Adrenal gland (tissue), 12 donors: ENCODE measurements around the gene ADGRF1. TPM values are rescaled to one million over a fixed set of nuclear protein-coding genes. Genes with fewer than 3 reads are reported as not detected.

Experiments used
- DNase-seq, 7 donors: peaks; one replicate each; pipeline ENCODE4 v3.0.0-alpha.2; 2019 to 2020
- H3K27ac ChIP-seq, 5 donors: fragments of 200-600 bp; sonication (generic) in 4 of 5; 1 replicate in 3 of 5; 2 replicates in 2 of 5; pipeline versions ENCODE4 v1.5.1 to v1.8.0; 2016 to 2020; ENCODE audit warnings: mild to moderate bottlenecking in 1 of 5
- H3K27me3 ChIP-seq: fragments of 200-600 bp; 2 replicates; pipeline ENCODE4 v1.8.0; 2021
- H3K36me3 ChIP-seq, 2 donors: fragments of 200-600 bp; replicated peaks in 1 of 2; 1 replicate in 1 of 2; 2 replicates in 1 of 2; pipeline versions ENCODE4 v1.5.1 to v1.8.0; 2018 to 2022
- H3K4me1 ChIP-seq, 2 donors: fragments of 200-600 bp; replicated peaks in 1 of 2; 1 replicate in 1 of 2; 2 replicates in 1 of 2; pipeline versions ENCODE4 v1.5.1 to v1.8.0; 2018 to 2021
- H3K4me3 ChIP-seq, 4 donors: fragments of 200-600 bp; sonication (generic) in 3 of 4; one replicate each; pipeline ENCODE4 v1.5.1; 2016 to 2018
- H3K9me3 ChIP-seq, 3 donors: fragments of 200-600 bp; sonication (generic) in 1 of 3; replicated peaks in 1 of 3; 1 replicate in 2 of 3; 2 replicates in 1 of 3; pipeline versions ENCODE4 v1.5.1 to v1.8.0; 2016 to 2021
- POLR2A ChIP-seq, 2 donors: fragments of 450-650 bp; IDR thresholded peaks; one replicate each; pipeline ENCODE4 v1.6.1; 2017; ENCODE audit warnings: antibody characterized with exemption in 2 of 2, mild to moderate bottlenecking in 2 of 2, moderate library complexity in 1 of 2
- WGBS, 4 donors: extraction: QIAGEN DNeasy Blood & Tissue Kit in 2 of 4; methylation state at CpG; one replicate each; pipeline versions ENCODE4 v1.1.5 to v1.1.7; 2013 to 2017; 5-methylcytosine and 5-hydroxymethylcytosine counted together
- intact Hi-C, 2 donors: fragments of 100-400 bp; cut with DNase I; formaldehyde crosslinking; loops; one replicate each; pipeline versions ENCODE4 v1.14.1 to v1.15.0; 2022 to 2023
- polyA plus RNA-seq, 3 donors: library from polyadenylated mRNA; stranded (reverse); fragments of 200-250 nt in 2 of 3; fragments of 350-450 nt in 1 of 3; fragmentation: Illumina TruSeq in 1 of 3; extraction: RNeasy Lipid Tissue Mini Kit (QIAGEN cat#74804) in 1 of 3; gene quantifications; one replicate each; pipeline ENCODE4 v1.2.3, GENCODE V29; 2013 to 2014
- total RNA-seq, 9 donors: library from RNA; depleted of rRNA in 4 of 9; stranded (reverse); fragments of >200 nt in 4 of 9; fragments of 120-200 nt in 1 of 9; fragmentation: NEBNext Ultra II Directional in 1 of 9; extraction: Animal tissue kit (Norgen Biotek cat#: 25700) in 1 of 9; gene quantifications; one replicate each; pipeline versions ENCODE4 v1.1.0 to v1.2.4, GENCODE V29; 2013 to 2023
- TF ChIP-seq, protein P1 (sequence below), 6 experiments: fragments of 450-650 bp in 4 of 6; fragments of 200-600 bp in 2 of 6; sonication (generic) in 1 of 6; IDR thresholded peaks; 1 replicate in 5 of 6; 2 replicates in 1 of 6; pipeline versions ENCODE4 v1.5.1 to v1.8.0; 2016 to 2021; ENCODE audit warnings: antibody characterized with exemption in 6 of 6, mild to moderate bottlenecking in 2 of 6, moderate library complexity in 1 of 6
- donor health status: healthy with polysubstance abuse.
- donor health status: Bipolar disorder and iron deficiency.
- donor health status: DM: yes; HTN: yes; CAD: no.
- donor health status: DM: no; HTN: no; CAD: no.
- donor health status: DM: no; HTN: no; CAD: no.
- donor health status: DM: yes; HTN: yes; CAD: no.

ADGRF1 gene
- total and polyA plus RNA-seq, 12 donors = under 0.01 to 0.25 (median 0.22) TPM; not detected in 7

DNA sequence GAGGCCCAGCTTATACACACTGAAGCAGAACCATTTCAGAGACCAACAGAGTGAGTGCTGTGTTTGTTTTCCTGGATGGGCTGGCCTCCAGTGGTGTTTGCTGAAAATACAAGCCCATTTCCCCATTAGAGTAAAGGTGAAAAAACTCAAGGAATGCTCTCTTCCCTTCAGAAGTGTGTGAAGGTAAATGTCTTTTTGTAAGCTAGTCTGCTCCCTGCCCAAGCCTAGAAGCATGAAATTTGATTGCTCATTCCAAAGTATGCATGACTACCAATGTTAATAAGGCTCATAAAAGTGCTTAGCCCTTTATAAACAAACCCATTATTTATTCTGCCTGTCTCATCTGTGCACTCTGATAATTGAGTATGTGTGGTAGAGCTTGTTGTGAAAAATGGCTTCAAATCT, 59.1 kb downstream of the ADGRF1 start:
- Histone ChIP-seq H3K27me3 (no peaks in the 10 kb centered on the region), H3K9me3 (no peaks in the 10 kb centered on the region), H3K4me1 (no peaks in the 10 kb centered on the region), H3K36me3 (no peaks in the 10 kb centered on the region), H3K27ac (no peak overlapping the region), H3K4me3 (no peak overlapping the region)
- intact Hi-C loops = no loop called here
- no peak for DNase-seq
- TF ChIP-seq POLR2A (IDR thresholded peaks at IDR 0.05) = no peak
- TF ChIP-seq, protein P1, sequence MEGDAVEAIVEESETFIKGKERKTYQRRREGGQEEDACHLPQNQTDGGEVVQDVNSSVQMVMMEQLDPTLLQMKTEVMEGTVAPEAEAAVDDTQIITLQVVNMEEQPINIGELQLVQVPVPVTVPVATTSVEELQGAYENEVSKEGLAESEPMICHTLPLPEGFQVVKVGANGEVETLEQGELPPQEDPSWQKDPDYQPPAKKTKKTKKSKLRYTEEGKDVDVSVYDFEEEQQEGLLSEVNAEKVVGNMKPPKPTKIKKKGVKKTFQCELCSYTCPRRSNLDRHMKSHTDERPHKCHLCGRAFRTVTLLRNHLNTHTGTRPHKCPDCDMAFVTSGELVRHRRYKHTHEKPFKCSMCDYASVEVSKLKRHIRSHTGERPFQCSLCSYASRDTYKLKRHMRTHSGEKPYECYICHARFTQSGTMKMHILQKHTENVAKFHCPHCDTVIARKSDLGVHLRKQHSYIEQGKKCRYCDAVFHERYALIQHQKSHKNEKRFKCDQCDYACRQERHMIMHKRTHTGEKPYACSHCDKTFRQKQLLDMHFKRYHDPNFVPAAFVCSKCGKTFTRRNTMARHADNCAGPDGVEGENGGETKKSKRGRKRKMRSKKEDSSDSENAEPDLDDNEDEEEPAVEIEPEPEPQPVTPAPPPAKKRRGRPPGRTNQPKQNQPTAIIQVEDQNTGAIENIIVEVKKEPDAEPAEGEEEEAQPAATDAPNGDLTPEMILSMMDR (IDR thresholded peaks at IDR 0.05) = no peak

GRCh38 chr6:46979206-46979605, 62.9 kb downstream of the ADGRF1 start:
- Histone ChIP-seq H3K9me3 (no peaks in the 10 kb centered on the region), H3K27ac (no peak overlapping the region), H3K36me3 (no peaks in the 10 kb centered on the region), H3K4me1 (no peaks in the 10 kb centered on the region), H3K4me3 (no peak overlapping the region), H3K27me3 (no peaks in the 10 kb centered on the region)
- DNase-seq = no peak
- WGBS, 4 donors = 23 to 41% (median 36%) methylated on average over 4 of the region's 4 CpGs
- no peak for TF ChIP-seq POLR2A (IDR thresholded peaks at IDR 0.05)
- TF ChIP-seq, protein P1 (IDR thresholded peaks at IDR 0.05) = no peak
- intact Hi-C loops = no loop called here

DNA sequence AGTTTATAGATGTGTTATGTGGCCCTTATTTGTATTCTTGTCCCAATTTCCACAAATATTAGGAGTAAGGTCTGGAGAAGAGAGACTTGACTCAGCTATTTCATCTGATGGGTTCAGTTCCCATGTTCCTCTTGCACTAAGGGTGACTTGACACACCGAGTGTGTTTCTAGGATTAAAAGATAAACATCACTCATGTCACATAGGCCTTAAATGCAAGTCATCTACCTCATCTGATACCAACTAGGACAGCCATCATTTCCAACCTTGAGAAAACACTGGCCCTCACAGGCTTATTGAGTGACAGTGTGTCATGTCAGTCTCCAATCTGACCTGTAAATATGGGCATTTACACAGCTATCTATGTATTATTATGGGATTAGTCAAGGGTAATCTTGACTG, 67.3 kb downstream of the ADGRF1 start:
- Histone ChIP-seq H3K4me3 (no peak overlapping the region), H3K36me3 (no peaks in the 10 kb centered on the region), H3K9me3 (no peaks in the 10 kb centered on the region), H3K27ac (no peak overlapping the region), H3K4me1 (no peaks in the 10 kb centered on the region), H3K27me3 (no peaks in the 10 kb centered on the region)
- intact Hi-C loops = no loop called here
- TF ChIP-seq POLR2A (IDR thresholded peaks at IDR 0.05) = no peak
- TF ChIP-seq, protein P1 (IDR thresholded peaks at IDR 0.05) = no peak
- no peak for DNase-seq
- 70 to 95% (median 78%) methylated on average over 1 of the region's 1 CpG for WGBS, 4 donors

- WGBS, 4 donors = 46 to 53% (median 48%) methylated on average over 2 of the region's 2 CpGs
- Histone ChIP-seq H3K27me3 (no peaks in the 10 kb centered on the region), H3K36me3 (no peaks in the 10 kb centered on the region), H3K4me3 (no peak overlapping the region), H3K9me3 (no peaks in the 10 kb centered on the region), H3K4me1 (no peaks in the 10 kb centered on the region), H3K27ac (no peak overlapping the region)
- DNase-seq = no peak
- no peak for TF ChIP-seq POLR2A (IDR thresholded peaks at IDR 0.05)
- TF ChIP-seq, protein P1 (IDR thresholded peaks at IDR 0.05) = no peak
- intact Hi-C loops = no loop called here
Measured at GRCh38 chr6:46973029-46973428, 69.1 kb downstream of the ADGRF1 start.
